Panc1 (cell line): ENCODE data around the gene LDB2. TPM values are rescaled to one million over a fixed set of nuclear protein-coding genes. Genes with fewer than 3 reads are reported as not detected.

Experiments used
- ATAC-seq: fragments of 200-7000 bp; cut with Tn5 transposase; 2 replicates; pipeline ENCODE4 v1.9.1; 2020; ENCODE audit warnings: mild to moderate bottlenecking, moderate library complexity
- BruUV-seq: library from RNA; stranded (reverse); fragments of 400-500 nt; replicated peaks from 2 replicates; lab custom pipeline; 2021; lab: Mats Ljungman, UMichigan
- CTCF ChIA-PET: fragments of 300-600 bp; sonication (Branson Sonifier 250); formaldehyde crosslinking; loops from one replicate; lab custom pipeline; 2022; ENCODE audit warnings: antibody characterized with exemption; lab: Charles Lee
- POLR2A ChIA-PET: fragments of 300-600 bp; sonication (Branson Sonifier 250); formaldehyde crosslinking; loops from one replicate; lab custom pipeline; 2022; ENCODE audit warnings: antibody characterized with exemption; lab: Charles Lee
- DNase-seq: peaks from one replicate; pipeline ENCODE4 v3.0.0-alpha.2; 2010; ENCODE audit warnings: low read depth, low spot score
- H3K27ac ChIP-seq: 2 replicates; pipeline ENCODE4 v1.5.1; 2011; ENCODE audit warnings: mild to moderate bottlenecking, low read length, inconsistent platforms
- H3K27me3 ChIP-seq: fragments of 200-500 bp; sonication (Bioruptor generic); 2 replicates; pipeline ENCODE4 v1.6.0; 2014; ENCODE audit warnings: low read length, inconsistent platforms; ENCODE audit not compliant: control insufficient read depth, insufficient read depth
- H3K36me3 ChIP-seq: fragments of 200-500 bp; sonication (Bioruptor generic); 2 replicates; pipeline ENCODE4 v1.5.1; 2014; ENCODE audit warnings: inconsistent platforms, mild to moderate bottlenecking, low read length, moderate library complexity; ENCODE audit not compliant: control insufficient read depth, insufficient read depth
- H3K4me1 ChIP-seq: 2 replicates; pipeline ENCODE4 v1.5.1; 2011; ENCODE audit warnings: inconsistent platforms, mild to moderate bottlenecking, low read length, moderate library complexity; ENCODE audit not compliant: control insufficient read depth, insufficient read depth
- H3K4me3 ChIP-seq, 2 experiments: 2 replicates each; pipeline ENCODE4 v1.5.1; 2011 to 2012; ENCODE audit warnings: low read depth in 2 of 2, low read length in 2 of 2, mild to moderate bottlenecking in 2 of 2, inconsistent platforms in 1 of 2, moderate library complexity in 1 of 2
- H3K9me3 ChIP-seq: fragments of 200-500 bp; sonication (Bioruptor generic); 2 replicates; pipeline ENCODE4 v1.5.1; 2014; ENCODE audit warnings: low read depth, mild to moderate bottlenecking, inconsistent platforms, low read length, moderate library complexity; ENCODE audit not compliant: control insufficient read depth, insufficient read depth
- CTCF ChIP-seq: fragments of 450-650 bp; IDR thresholded peaks from 2 replicates; pipeline ENCODE4 v1.5.1; 2017; ENCODE audit warnings: mild to moderate bottlenecking
- POLR2AphosphoS5 ChIP-seq: IDR thresholded peaks from 2 replicates; pipeline ENCODE4 v1.6.1; 2012; ENCODE audit warnings: mild to moderate bottlenecking, low read depth, low read length, moderate library complexity
- REST ChIP-seq, 2 experiments: IDR thresholded peaks; 2 replicates each; pipeline ENCODE4 v1.6.1; 2011 to 2012; ENCODE audit warnings: low read depth in 2 of 2, control low read depth in 1 of 2, low read length in 1 of 2, mild to moderate bottlenecking in 1 of 2, moderate library complexity in 1 of 2; ENCODE audit not compliant: insufficient read depth in 1 of 2
- SIN3A ChIP-seq: IDR thresholded peaks from 2 replicates; pipeline ENCODE4 v1.6.1; 2012; ENCODE audit warnings: low read depth, mild to moderate bottlenecking, low read length, moderate library complexity, borderline replicate concordance; ENCODE audit not compliant: insufficient read depth
- TCF7L2 ChIP-seq: IDR thresholded peaks from 2 replicates; pipeline ENCODE4 v1.6.1; 2011; ENCODE audit warnings: mild to moderate bottlenecking, low read depth, low read length, inconsistent platforms
- in situ Hi-C: cut with HindIII; loops from 2 replicates; pipeline ENCODE4 v1.10.0; 2016; ENCODE audit warnings: low sequenced_read_pairs, low pct_unique_long_range_greater_than_20kb
- intact Hi-C: fragments of 100-400 bp; cut with micrococcal nuclease; formaldehyde crosslinking; loops from one replicate; pipeline ENCODE4 v1.10.0; 2022; ENCODE audit not compliant: unreplicated experiment
- total RNA-seq: library from RNA; stranded (reverse); gene quantifications from one replicate; pipeline ENCODE4 v1.2.1, GENCODE V29; 2021; ENCODE audit not compliant: unreplicated experiment

LDB2 gene
- total RNA-seq, 1 experiment from 2014 or later: not detected

- ATAC-seq: no peak
- no TSS peak for BruUV-seq
- H3K4me1 ChIP-seq: no peaks in the 10 kb centered on the region
- no peak for DNase-seq
- H3K27me3 ChIP-seq: no peaks in the 10 kb centered on the region
- no peak overlapping the region for H3K27ac ChIP-seq
- ChIA-PET POLR2A (no interaction called here), CTCF (no interaction called here)
- intact Hi-C loops (no loop called here), in situ Hi-C loops (no loop called here)
- no peak overlapping the region for H3K4me3 ChIP-seq
- no peak for TF ChIP-seq CTCF
- TF ChIP-seq POLR2AphosphoS5: no peak
- no peak for TF ChIP-seq TCF7L2
- no peak for TF ChIP-seq REST (IDR thresholded peaks at IDR 0.05; ENCODE audit: insufficient read depth in 1 of 2, low read depth in 2 of 2, low read length in 1 of 2)
- no peak for TF ChIP-seq SIN3A
- H3K36me3 ChIP-seq: no peaks in the 10 kb centered on the region
- H3K9me3 ChIP-seq: no peaks in the 10 kb centered on the region
Observed at GRCh38 chr4:16695896-16696295, 202.5 kb downstream of the LDB2 start.

- CTCF ChIA-PET: no interaction called here
- in situ Hi-C loops: no loop called here
- DNase-seq (no peak), ATAC-seq (no peak)
- Histone ChIP-seq H3K27ac (no peak overlapping the region), H3K4me1 (no peaks in the 10 kb centered on the region), H3K36me3 (no peaks in the 10 kb centered on the region), H3K9me3 (no peaks in the 10 kb centered on the region), H3K27me3 (no peaks in the 10 kb centered on the region), H3K4me3 (no peak overlapping the region)
- no peak for TF ChIP-seq SIN3A
- no peak for TF ChIP-seq CTCF
- no peak for TF ChIP-seq TCF7L2
- BruUV-seq: no TSS peak
- intact Hi-C loops: no loop called here
- POLR2A ChIA-PET: no interaction called here
Observed at GRCh38 chr4:16694884-16695276, 203.6 kb downstream of the LDB2 start.
